ENCODE data around the gene IL13RA1. TPM values are rescaled to one million over a fixed set of nuclear protein-coding genes. Genes with fewer than 3 reads are reported as not detected.

IL13RA1 gene
- total RNA-seq, 1 experiment from 2014 or later = 14.4 TPM

DNA sequence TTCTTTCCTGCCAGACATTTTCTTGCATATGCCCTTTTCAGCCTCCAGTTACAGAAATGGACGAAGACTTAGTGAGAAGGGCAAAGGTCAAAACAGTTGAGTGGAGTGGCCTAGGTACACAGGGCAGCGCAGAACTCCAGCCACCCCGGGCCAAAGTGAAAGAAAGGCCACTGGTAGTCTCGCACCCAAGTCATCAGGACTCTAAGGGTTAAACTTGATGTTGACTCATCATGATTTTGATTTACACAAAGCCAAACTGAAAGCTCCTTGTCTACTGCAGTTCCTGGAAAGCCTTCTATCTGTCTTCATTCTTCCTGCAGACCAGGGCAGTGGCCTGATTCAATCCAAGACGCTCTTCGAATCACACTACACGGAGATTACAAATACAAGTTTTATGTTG lies 2.6 kb upstream of the IL13RA1 start:
- no peak overlapping the region for H2BK15ac ChIP-seq (ENCODE audit: low read depth, low read length)
- H3K9ac ChIP-seq (ENCODE audit: extremely low read depth, insufficient read length, low read length) = no peak overlapping the region
- peaks cover 26% of the 10 kb centered on the region for H3K9me3 ChIP-seq (ENCODE audit: control insufficient read depth, low read depth, low read length)
- no peak for DNase-seq
- H3K27me3 ChIP-seq (ENCODE audit: insufficient read depth, low read length) = no peaks in the 10 kb centered on the region; the same call in 1 of the 2 replicates
- H3K18ac ChIP-seq (ENCODE audit: insufficient read length, low read depth, low read length) = no peak overlapping the region
- peaks cover 22% of the 10 kb centered on the region for H3K27me3 Mint-ChIP-seq (ENCODE audit: low read depth)
- no peak overlapping the region for H2BK120ac ChIP-seq (ENCODE audit: low read depth, low read length, poor library complexity, severe bottlenecking)
- no peak overlapping the region for H4K5ac ChIP-seq (ENCODE audit: insufficient read length, low read depth, low read length)
- no peak overlapping the region for H2AFZ ChIP-seq (ENCODE audit: low read length)
- no peak overlapping the region for H3K14ac ChIP-seq (ENCODE audit: insufficient read depth, low read length)
- no peaks in the 10 kb centered on the region for H4K20me1 ChIP-seq (ENCODE audit: control insufficient read depth, insufficient read depth, insufficient read length)
- H3K27ac ChIP-seq (ENCODE audit: insufficient read length, low read depth, low read length) = no peak overlapping the region
- no peak overlapping the region for H3K27ac Mint-ChIP-seq
- no peaks in the 10 kb centered on the region for H3K23me2 ChIP-seq (ENCODE audit: insufficient read length, low read depth, low read length, poor library complexity, severe bottlenecking)
- H2BK5ac ChIP-seq (ENCODE audit: insufficient read length, low read length) = no peak overlapping the region
- peaks cover 15 to 80% of the 10 kb centered on the region in 2 experiments for H3K9me3 Mint-ChIP-seq
- no CpG with 5 or more reads among the region's 7 CpGs for WGBS (ENCODE audit: extremely low coverage, insufficient read length, low lambda C conversion rate)
- H3K4me2 ChIP-seq (ENCODE audit: insufficient read depth, insufficient read length, low read length) = no peak overlapping the region
- no peak overlapping the region for H4K8ac ChIP-seq (replicated peaks; ENCODE audit: insufficient read length, low read depth, low read length)
- H3K4ac ChIP-seq (ENCODE audit: low read depth, low read length) = no peak overlapping the region
- H3K4me1 ChIP-seq (ENCODE audit: insufficient read depth, low read length) = no peaks in the 10 kb centered on the region; the same call in 1 of the 2 replicates
- H2AK5ac ChIP-seq (ENCODE audit: insufficient read length, low read length) = no peak overlapping the region
- H3K56ac ChIP-seq (ENCODE audit: insufficient read length, low read depth, low read length) = no peak overlapping the region
- H4K91ac ChIP-seq (ENCODE audit: insufficient read length, low read depth, low read length) = no peak overlapping the region
- TF ChIP-seq, protein P1, sequence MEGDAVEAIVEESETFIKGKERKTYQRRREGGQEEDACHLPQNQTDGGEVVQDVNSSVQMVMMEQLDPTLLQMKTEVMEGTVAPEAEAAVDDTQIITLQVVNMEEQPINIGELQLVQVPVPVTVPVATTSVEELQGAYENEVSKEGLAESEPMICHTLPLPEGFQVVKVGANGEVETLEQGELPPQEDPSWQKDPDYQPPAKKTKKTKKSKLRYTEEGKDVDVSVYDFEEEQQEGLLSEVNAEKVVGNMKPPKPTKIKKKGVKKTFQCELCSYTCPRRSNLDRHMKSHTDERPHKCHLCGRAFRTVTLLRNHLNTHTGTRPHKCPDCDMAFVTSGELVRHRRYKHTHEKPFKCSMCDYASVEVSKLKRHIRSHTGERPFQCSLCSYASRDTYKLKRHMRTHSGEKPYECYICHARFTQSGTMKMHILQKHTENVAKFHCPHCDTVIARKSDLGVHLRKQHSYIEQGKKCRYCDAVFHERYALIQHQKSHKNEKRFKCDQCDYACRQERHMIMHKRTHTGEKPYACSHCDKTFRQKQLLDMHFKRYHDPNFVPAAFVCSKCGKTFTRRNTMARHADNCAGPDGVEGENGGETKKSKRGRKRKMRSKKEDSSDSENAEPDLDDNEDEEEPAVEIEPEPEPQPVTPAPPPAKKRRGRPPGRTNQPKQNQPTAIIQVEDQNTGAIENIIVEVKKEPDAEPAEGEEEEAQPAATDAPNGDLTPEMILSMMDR (conservative IDR thresholded peaks at IDR 0.05) = no peak
- no peaks in the 10 kb centered on the region for H3K79me2 ChIP-seq (ENCODE audit: insufficient read depth, low read length)
- no peak overlapping the region; a peak in 1 of 5 replicates for H3K4me3 Mint-ChIP-seq
- no peak overlapping the region for H2BK20ac ChIP-seq (ENCODE audit: low read depth, low read length, poor library complexity, severe bottlenecking)
- peaks cover 0 to 9% (median 0%) of the 10 kb centered on the region in 3 experiments; a peak in 3 of 7 replicates for H3K36me3 Mint-ChIP-seq (ENCODE audit: insufficient read depth in 1 of 3, low read depth in 3 of 3)
- no peak overlapping the region for H3T11ph ChIP-seq (ENCODE audit: low read length)
- no peak overlapping the region for H3K23ac ChIP-seq (ENCODE audit: insufficient read length, low read depth, low read length)
- peaks cover 26 to 43% of the 10 kb centered on the region in 2 experiments for H3K4me1 Mint-ChIP-seq
- no peaks in the 10 kb centered on the region for H3K79me1 ChIP-seq (ENCODE audit: insufficient read depth, low read depth, low read length, poor library complexity, severe bottlenecking)
- H2BK12ac ChIP-seq (ENCODE audit: insufficient read length, low read depth, low read length) = no peak overlapping the region

Data from H9 (cell line).